NCI-H1048 (cell line): ENCODE measurements around the gene VSTM5.

Experiments used
- DNase-seq: peaks from one replicate; lab custom pipeline; 2025; lab: John Stamatoyannopoulos, UW

Gene VSTM5

GRCh38 chr11:93842034-93842433 is 8.4 kb downstream of the VSTM5 start:
- DNase-seq, result no peak

GRCh38 chr11:93841446-93841845 is 9.0 kb downstream of the VSTM5 start:
- no peak for DNase-seq

- no peak for DNase-seq
Measured at GRCh38 chr11:93840981-93841380, 9.4 kb downstream of the VSTM5 start.

- DNase-seq, result no peak
Measured at GRCh38 chr11:93840180-93840579, 10.2 kb downstream of the VSTM5 start.

- no peak for DNase-seq
Measured at GRCh38 chr11:93838967-93839366, 11.5 kb downstream of the VSTM5 start.

GRCh38 chr11:93832780-93833179 is 17.6 kb downstream of the VSTM5 start:
- no peak for DNase-seq

GRCh38 chr11:93831343-93832127 is 18.9 kb downstream of the VSTM5 start:
- DNase-seq, result no peak

- no peak for DNase-seq
Measured at GRCh38 chr11:93829598-93829997, 20.8 kb downstream of the VSTM5 start.

- DNase-seq, result no peak
Measured at GRCh38 chr11:93827363-93827762, 23.1 kb downstream of the VSTM5 start.

GRCh38 chr11:93823210-93823609 is 27.2 kb downstream of the VSTM5 start:
- no peak for DNase-seq

GRCh38 chr11:93822359-93822758 is 28.1 kb downstream of the VSTM5 start:
- no peak for DNase-seq

GRCh38 chr11:93821617-93822016 is 28.8 kb downstream of the VSTM5 start:
- no peak for DNase-seq

- DNase-seq, result no peak
Measured at GRCh38 chr11:93820847-93821246, 29.6 kb downstream of the VSTM5 start.

GRCh38 chr11:93819966-93820695 is 30.3 kb downstream of the VSTM5 start:
- DNase-seq, result no peak

GRCh38 chr11:93817426-93818348 is 32.7 kb downstream of the VSTM5 start:
- no peak for DNase-seq

- DNase-seq, result no peak
Measured at GRCh38 chr11:93814966-93815633, 35.3 kb downstream of the VSTM5 start.

- no peak for DNase-seq
Measured at GRCh38 chr11:93813974-93814373, 36.4 kb downstream of the VSTM5 start.

GRCh38 chr11:93807980-93808379 is 42.4 kb downstream of the VSTM5 start:
- DNase-seq, result no peak

GRCh38 chr11:93804879-93805278 is 45.5 kb downstream of the VSTM5 start:
- no peak for DNase-seq

- no peak for DNase-seq
Measured at GRCh38 chr11:93801366-93801765, 49.1 kb downstream of the VSTM5 start.

- DNase-seq, result no peak
Measured at GRCh38 chr11:93796441-93797231, 53.8 kb downstream of the VSTM5 start.
